HG03378 (cell line): ENCODE measurements around the gene PAX2.

ENCODE experiments used
- ATAC-seq: cut with Tn5 transposase; IDR thresholded peaks from one replicate; pipeline ENCODE4 v1.9.1; 2021; ENCODE audit warnings: mild to moderate bottlenecking, moderate library complexity; ENCODE audit not compliant: unreplicated experiment

PAX2 gene

DNA sequence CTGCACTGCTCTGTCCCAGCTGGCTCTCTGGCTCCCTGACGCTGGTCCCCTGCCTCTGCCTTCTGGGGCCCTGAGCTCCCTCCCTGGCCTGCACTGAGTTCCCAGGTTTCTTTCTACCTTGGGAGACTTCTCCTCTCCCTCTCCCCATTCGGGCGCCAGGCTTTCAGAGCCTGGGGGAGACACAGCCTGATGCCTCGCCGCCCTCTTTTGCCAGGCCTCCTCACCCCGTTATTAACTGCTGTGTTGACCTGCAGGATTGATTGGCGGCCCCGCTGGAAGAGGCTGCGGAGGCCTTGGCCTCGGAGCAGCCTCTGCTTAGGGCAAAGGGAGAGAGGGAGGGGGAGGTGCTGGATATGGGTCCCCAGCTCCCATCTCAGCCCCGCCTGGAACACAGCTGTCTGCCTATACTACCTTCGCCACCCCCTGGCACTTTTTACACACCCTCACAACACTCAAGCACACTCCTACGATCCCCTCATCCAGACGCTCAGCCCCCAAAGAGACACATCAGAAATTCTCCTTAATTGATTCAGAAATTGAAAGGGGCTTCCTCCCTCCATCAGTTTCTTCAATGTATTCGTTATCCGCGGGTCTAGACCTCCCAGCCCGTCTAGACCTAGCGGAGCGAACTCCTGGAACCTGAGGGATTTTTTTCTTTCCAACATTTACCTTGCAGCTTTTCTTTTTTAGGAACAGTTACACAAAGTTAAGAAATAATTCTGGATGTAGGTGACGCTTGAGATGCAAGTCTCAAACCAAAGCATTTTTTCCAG, 7.1 kb upstream of the PAX2 start:
- no peak for ATAC-seq

DNA sequence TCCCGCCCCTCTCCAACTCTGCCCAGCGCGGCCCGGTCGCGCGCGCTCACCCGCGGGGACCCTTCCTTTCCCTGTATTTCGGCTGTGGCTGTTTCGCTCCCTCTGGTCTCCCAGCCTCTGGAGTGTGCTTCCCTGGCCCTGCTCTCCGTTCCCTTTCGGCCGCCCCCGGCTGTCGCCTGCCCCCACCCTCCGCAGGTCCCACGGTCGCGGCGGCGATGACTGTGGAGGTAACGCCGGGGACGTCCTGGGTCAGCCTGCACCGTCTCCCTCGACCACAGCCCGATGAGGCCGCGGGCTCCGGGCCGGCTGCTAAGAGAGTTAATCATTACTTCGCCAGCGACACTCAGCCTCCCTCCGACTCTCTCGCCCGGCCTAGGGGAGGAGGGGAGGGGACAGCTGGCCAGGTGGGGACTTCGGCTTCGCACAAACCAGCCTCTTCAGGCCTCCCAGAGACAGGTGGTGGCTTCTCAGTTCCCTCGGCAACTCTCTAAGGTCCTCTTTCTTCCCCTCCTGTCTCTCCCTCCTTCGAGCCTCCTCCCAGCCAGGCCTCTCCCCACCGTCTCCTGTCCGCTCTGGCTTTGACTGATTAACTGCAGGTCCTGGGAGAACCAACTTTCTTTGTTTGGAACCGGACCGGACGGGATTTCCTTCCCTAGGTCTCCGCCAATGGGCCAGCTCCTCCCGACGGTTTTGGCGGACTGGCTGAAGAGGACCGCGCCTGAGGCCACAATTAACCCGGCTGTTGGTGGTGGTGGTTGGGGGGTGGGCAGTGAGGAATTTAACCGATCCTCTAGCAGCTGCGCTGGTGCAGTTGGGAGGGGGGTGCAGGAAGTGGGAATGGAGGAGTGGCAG, 5.6 kb upstream of the PAX2 start:
- ATAC-seq, result no peak

DNA sequence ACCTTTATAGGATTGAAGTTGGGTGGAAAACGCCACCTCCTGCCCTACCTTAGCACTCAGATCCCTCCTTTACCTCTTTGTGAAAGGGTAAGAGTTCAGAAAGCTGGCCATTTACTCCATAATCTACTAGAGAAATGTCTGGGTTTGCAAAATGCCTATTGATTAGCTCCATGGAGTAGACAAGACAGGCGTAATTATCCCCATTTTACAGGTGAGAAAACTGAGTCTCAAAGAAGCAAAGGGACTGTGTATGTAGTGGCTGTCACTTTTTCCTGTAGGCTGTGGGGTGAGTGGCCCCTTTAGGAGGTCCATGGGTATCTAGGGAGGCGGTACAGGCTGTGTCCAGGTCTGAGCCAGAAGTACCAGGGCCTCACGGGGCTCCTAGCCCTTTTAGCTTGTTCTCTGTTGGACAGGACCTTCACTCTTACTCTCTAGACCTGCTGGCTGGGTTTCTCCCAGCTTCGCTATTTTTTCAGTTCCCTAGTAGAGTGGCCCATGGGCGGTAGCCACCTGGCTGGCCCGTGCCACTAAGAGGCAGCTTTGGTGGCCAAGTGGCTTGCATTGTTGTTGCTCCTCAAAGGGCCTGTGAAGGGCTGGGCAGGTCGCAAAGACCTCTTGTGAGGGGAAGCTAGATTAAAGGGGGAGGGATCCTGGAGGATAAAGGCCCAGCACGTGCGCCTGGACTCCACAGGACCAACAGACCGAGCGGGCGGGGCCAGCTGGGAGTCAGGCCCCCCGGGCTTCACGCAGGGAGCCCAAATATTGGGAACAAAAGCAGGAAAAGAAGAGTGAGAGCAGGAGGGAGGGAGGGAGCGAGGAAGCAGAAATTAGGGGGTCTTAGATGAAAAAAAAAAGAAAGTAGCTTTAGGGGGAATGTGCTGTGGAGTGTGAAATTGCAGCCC, 4.7 kb upstream of the PAX2 start:
- no peak for ATAC-seq

GRCh38 chr10:100741378-100742075, 3.9 kb upstream of the PAX2 start:
- no peak for ATAC-seq

- no peak for ATAC-seq
Measured at GRCh38 chr10:100742076-100742771, 3.2 kb upstream of the PAX2 start.

GRCh38 chr10:100742936-100743335, 2.4 kb upstream of the PAX2 start:
- no peak for ATAC-seq

GRCh38 chr10:100743626-100744135, 1.7 kb upstream of the PAX2 start:
- no peak for ATAC-seq

- no peak for ATAC-seq
Measured at GRCh38 chr10:100744136-100744986, 1.0 kb upstream of the PAX2 start.

- ATAC-seq, result no peak
Measured at GRCh38 chr10:100745882-100746783, 751 bp downstream of the PAX2 start.

GRCh38 chr10:100746784-100747455, 1.5 kb downstream of the PAX2 start:
- ATAC-seq, result no peak

- ATAC-seq, result no peak
Measured at GRCh38 chr10:100747456-100748230, 2.3 kb downstream of the PAX2 start.

DNA sequence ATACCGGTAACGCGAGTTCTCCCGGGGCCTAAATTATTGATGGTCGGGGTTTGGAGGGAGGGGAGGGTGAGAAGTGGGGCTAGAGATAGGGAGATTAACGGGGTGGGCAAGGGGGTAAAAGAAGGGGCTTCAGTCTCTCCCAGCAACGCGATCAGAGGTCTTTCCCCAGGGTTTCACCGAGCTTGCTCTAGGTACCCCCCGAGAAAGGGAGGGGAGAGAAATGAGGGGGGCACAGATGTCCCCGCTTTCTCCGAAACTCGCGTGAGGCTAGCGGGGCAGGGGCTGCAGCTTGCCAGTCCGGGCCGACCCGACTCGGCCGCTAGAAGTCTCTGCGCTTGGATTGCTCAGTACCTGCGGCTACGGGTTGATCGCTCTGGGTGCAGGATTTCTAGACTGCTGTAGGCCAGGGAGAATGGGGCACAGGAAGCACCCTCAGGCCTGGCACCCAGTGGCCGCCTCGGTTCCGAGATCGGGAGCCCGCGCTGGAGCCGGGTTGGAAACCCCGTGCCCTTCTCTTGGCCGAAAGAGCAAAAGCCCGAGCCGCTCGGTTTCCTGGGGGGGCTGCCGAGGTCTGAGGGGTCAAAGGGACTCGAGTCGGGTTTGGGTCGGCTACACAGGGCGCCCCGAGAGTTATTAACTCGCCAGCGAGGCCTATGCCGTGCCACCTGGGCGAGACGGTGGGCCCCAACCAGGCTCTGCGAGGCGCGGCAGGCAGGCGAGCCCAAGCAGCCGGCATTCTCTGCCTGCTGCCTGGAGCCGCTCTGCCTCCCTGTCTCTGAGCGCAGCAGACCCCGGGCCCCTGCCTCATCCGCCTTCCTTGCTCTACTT, 3.1 kb downstream of the PAX2 start:
- no peak for ATAC-seq

DNA sequence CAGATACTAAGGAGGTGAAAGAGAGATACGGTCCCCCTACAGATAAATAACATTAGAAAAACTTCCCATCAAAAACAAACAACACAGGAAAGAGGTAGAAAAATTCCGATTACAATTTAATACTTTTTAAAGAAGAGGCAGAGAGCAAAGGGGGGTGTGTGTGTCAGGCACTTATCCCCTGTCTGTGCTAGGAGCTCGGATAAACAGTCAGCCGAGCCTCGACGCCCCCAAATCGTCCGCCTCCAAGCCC, 3.6 kb downstream of the PAX2 start:
- ATAC-seq, result no peak

DNA sequence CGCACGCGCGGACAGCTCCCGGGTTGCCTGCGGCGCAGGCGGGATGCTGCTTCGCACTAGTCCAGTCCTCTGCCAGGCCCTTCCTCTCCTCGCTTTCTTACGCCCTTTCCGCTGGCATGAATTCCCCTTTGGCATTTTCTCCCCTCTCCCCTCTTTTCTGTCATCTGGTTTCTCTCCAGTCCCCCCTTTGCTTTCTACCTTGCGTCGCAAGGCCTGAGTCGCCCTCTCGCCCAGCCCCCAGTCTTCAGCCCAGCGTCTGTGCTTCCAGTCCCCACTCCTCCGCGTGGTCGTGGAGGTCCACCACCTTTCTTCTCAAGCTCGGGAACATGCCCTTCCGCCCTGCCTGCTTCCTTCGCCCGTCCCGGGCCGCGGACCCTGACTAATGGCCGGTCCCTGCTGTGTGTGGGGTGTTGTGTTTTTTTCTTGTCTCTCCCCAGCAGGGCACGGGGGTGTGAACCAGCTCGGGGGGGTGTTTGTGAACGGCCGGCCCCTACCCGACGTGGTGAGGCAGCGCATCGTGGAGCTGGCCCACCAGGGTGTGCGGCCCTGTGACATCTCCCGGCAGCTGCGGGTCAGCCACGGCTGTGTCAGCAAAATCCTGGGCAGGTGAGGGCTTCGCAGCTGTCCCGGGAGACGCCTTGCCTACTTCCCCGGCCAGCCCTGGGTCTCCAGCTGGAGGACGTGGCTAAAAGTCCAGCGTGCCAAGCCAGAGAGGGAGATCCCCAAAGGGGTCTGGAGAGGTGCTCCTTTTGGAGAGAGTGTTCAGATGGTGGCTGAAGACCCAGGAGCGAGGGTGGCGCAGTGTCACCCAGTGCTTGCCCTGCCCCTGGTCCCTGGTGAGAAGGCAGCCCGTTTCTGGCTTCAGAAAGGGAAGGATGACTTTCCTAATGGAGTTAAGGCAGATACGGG, 4.2 kb downstream of the PAX2 start:
- no peak for ATAC-seq
